OCI-LY7 (cell line): ENCODE results near the gene AOPEP. TPM values are rescaled to one million over a fixed set of nuclear protein-coding genes. Genes with fewer than 3 reads are reported as not detected.

ENCODE experiments used
- BruUV-seq: library from RNA; stranded (reverse); fragments of 400-500 nt; replicated peaks from 2 replicates; lab custom pipeline; 2021; lab: Mats Ljungman, UMichigan
- CTCF ChIA-PET: fragments of 300-600 bp; sonication (Branson Sonifier 250); formaldehyde crosslinking; loops from one replicate; lab custom pipeline; 2022; ENCODE audit warnings: antibody characterized with exemption; ENCODE audit not compliant: unreplicated experiment; lab: Charles Lee
- POLR2A ChIA-PET: fragments of 300-600 bp; sonication (Branson Sonifier 250); formaldehyde crosslinking; loops from one replicate; lab custom pipeline; 2022; ENCODE audit warnings: antibody characterized with exemption; lab: Charles Lee
- DNase-seq: peaks from one replicate; pipeline ENCODE4 v3.0.0-alpha.2; 2015; ENCODE audit warnings: low spot score
- H2AFZ ChIP-seq: fragments of 200-600 bp; sonication (generic), shearing (Covaris generic); 2 replicates; pipeline ENCODE4 v1.6.1; 2014; ENCODE audit warnings: mild to moderate bottlenecking, antibody characterized with exemption, low read length, moderate library complexity
- H3K27ac ChIP-seq: fragments of 200-600 bp; sonication (generic); 2 replicates; pipeline ENCODE4 v1.5.1; 2014; ENCODE audit warnings: mixed run types, low read depth, mild to moderate bottlenecking, moderate library complexity, low read length, inconsistent platforms; ENCODE audit not compliant: poor library complexity, severe bottlenecking
- H3K36me3 ChIP-seq: fragments of 200-600 bp; sonication (generic); 2 replicates; pipeline ENCODE4 v1.6.1; 2014; ENCODE audit warnings: mild to moderate bottlenecking, antibody characterized with exemption, low read length, moderate library complexity, mixed read lengths; ENCODE audit not compliant: insufficient read depth
- H3K4me1 ChIP-seq: fragments of 200-600 bp; sonication (generic); 2 replicates; pipeline ENCODE4 v1.5.1; 2014; ENCODE audit warnings: mild to moderate bottlenecking, low read length; ENCODE audit not compliant: insufficient read depth, poor library complexity, severe bottlenecking
- H3K4me2 ChIP-seq: fragments of 200-600 bp; sonication (generic); 2 replicates; pipeline ENCODE4 v1.6.1; 2014; ENCODE audit warnings: mild to moderate bottlenecking, low read length
- H3K4me3 ChIP-seq: fragments of 200-600 bp; sonication (generic); 2 replicates; pipeline ENCODE4 v1.5.1; 2014; ENCODE audit warnings: mild to moderate bottlenecking, low read depth, low read length; ENCODE audit not compliant: poor library complexity, severe bottlenecking
- H3K79me2 ChIP-seq: fragments of 200-600 bp; sonication (generic); 2 replicates; pipeline ENCODE4 v1.6.1; 2016; ENCODE audit warnings: low read depth, mild to moderate bottlenecking, low read length, moderate library complexity, mixed read lengths; ENCODE audit not compliant: insufficient read depth
- H3K9me2 ChIP-seq: fragments of 200-600 bp; sonication (generic); 2 replicates; pipeline ENCODE4 v1.6.1; 2016; ENCODE audit warnings: mild to moderate bottlenecking, low read length, mixed read lengths; ENCODE audit not compliant: insufficient read depth
- H3K9me3 ChIP-seq: fragments of 200-600 bp; sonication (generic); 2 replicates; pipeline ENCODE4 v1.6.1; 2014; ENCODE audit warnings: mild to moderate bottlenecking, mixed run types, low read length, mixed read lengths
- H4K20me1 ChIP-seq: fragments of 200-600 bp; sonication (generic); 2 replicates; pipeline ENCODE4 v1.6.1; 2014; ENCODE audit warnings: mild to moderate bottlenecking, antibody characterized with exemption, low read length, moderate library complexity, mixed read lengths; ENCODE audit not compliant: insufficient read depth
- CTCF ChIP-seq: fragments of 200-600 bp; sonication (generic); conservative IDR thresholded peaks from 2 replicates; pipeline ENCODE4 v1.5.1; 2014; ENCODE audit warnings: mild to moderate bottlenecking, antibody characterized with exemption, low read length, moderate library complexity, mixed read lengths
- EZH2phosphoT487 ChIP-seq: fragments of 200-600 bp; sonication (generic); IDR thresholded peaks from 2 replicates; pipeline ENCODE4 v1.6.1; 2018; ENCODE audit warnings: low read depth, borderline replicate concordance, mild to moderate bottlenecking, mixed run types, antibody characterized with exemption, low read length, moderate library complexity, mixed read lengths
- intact Hi-C: fragments of 100-400 bp; cut with micrococcal nuclease; formaldehyde crosslinking; loops from one replicate; pipeline ENCODE4 v1.10.0; 2022; ENCODE audit not compliant: unreplicated experiment
- total RNA-seq, 2 experiments: library from RNA; depleted of rRNA in 1 of 2; stranded (reverse); fragments of >200 nt in 1 of 2; shearing (Covaris generic) in 1 of 2; gene quantifications; 2 replicates each; pipeline ENCODE4 v1.2.3, GENCODE V29; 2014 to 2022

AOPEP gene
- total RNA-seq, 2 experiments from 2014 or later, result 17.3 to 24.3 TPM

GRCh38 chr9:94909250-94909894 is 182.9 kb downstream of the AOPEP start:
- Histone ChIP-seq H3K4me3 (no peak overlapping the region), H3K4me2 (no peak overlapping the region), H3K27ac (no peak overlapping the region), H3K36me3 (no peaks in the 10 kb centered on the region), H4K20me1 (no peaks in the 10 kb centered on the region), H3K9me2 (no peaks in the 10 kb centered on the region), H3K9me3 (no peaks in the 10 kb centered on the region), H3K4me1 (no peaks in the 10 kb centered on the region), H2AFZ (no peak overlapping the region), H3K79me2 (no peaks in the 10 kb centered on the region)
- intact Hi-C loops, result no loop called here
- no peak for TF ChIP-seq CTCF
- TF ChIP-seq EZH2phosphoT487, result no peak
- DNase-seq, result no peak
- no TSS peak for BruUV-seq
- POLR2A ChIA-PET, result interaction anchor here (0.6 to 1.2 kb wide), 5 partner anchors 10 to 1009 kb away, joined by 3 to 4 read pairs (median 3); no protein-coding TSS in a partner anchor
- CTCF ChIA-PET, result interaction anchor here (0.6 kb wide), 1 partner anchor 229 kb away, joined by 3 read pairs; no protein-coding TSS in a partner anchor

DNA sequence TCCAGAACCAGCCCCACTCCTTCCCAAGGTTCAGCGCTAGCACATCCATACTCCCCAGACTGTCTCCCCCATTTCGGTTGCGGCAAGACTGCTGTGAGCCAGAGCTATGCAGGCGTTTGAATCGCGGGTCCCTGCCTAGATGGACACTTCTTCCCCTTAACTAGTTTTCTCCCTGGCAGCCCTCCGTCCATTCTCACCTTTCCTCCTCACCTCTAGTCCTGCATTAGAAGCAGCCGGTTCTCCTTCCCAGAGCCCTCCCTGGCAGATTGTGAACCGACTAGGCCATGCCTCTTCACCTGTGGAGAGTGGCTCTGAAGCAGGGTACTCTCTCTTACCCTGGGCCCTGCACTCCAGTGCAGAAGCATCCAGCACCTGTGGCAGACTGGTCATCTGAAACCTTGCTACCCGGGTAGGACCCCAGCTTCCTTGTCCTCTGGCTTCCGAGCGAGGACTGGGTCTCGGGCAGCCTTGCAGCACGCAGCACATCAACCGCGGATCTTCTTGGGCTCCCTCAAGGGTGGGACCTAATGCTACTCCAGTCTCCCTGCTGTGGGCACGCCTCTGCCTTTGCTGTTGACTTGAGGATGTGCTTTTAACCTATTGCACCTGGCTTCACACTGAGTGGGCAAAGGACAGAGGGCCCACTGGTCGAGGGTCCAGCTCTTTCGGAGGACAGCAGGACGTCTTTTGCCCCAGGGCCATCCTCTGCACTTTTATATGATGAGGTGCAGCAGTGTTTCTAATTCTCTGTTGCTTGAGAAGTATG is 183.6 kb downstream of the AOPEP start:
- Histone ChIP-seq H3K9me3 (no peaks in the 10 kb centered on the region), H3K9me2 (no peaks in the 10 kb centered on the region), H3K36me3 (no peaks in the 10 kb centered on the region), H2AFZ (no peak overlapping the region), H3K27ac (no peak overlapping the region), H3K79me2 (no peaks in the 10 kb centered on the region), H3K4me3 (no peak overlapping the region), H3K4me2 (no peak overlapping the region), H3K4me1 (no peaks in the 10 kb centered on the region), H4K20me1 (no peaks in the 10 kb centered on the region)
- intact Hi-C loops, result no loop called here
- ChIA-PET CTCF (no interaction called here), POLR2A (interaction anchor here (0.6 kb wide), 1 partner anchor 11 kb away, joined by 3 read pairs; no protein-coding TSS in a partner anchor)
- TF ChIP-seq EZH2phosphoT487, result no peak
- TF ChIP-seq CTCF, result no peak
- no peak for DNase-seq
- no TSS peak for BruUV-seq

DNA sequence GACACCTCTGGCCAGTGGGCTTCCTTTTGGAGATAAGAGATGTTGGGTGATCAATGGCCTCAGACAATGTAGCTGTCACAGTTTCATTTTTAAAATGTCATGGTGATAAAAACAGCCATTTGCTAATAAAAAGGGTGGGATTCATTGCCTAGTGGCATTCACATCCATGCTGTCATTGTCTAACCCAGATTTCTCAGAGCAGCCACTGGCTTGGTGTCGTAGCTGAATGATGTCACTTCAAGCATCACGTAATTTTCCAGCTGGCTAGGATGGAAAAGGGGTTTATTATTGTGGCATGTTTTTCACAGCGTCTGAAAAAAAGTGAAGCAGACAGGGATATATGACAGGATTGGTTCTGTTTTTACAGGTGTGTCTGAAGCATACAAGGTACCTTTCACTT is 184.7 kb downstream of the AOPEP start:
- CTCF ChIA-PET, result no interaction called here

More for the DNA sequence above, 184.7 kb downstream of the AOPEP start:
- Histone ChIP-seq H4K20me1 (no peaks in the 10 kb centered on the region), H3K36me3 (no peaks in the 10 kb centered on the region), H3K9me3 (no peaks in the 10 kb centered on the region), H3K9me2 (no peaks in the 10 kb centered on the region), H2AFZ (no peak overlapping the region), H3K4me3 (no peak overlapping the region), H3K79me2 (no peaks in the 10 kb centered on the region), H3K27ac (no peak overlapping the region), H3K4me1 (no peaks in the 10 kb centered on the region), H3K4me2 (no peak overlapping the region)
- no TSS peak for BruUV-seq
- TF ChIP-seq EZH2phosphoT487 (no peak), CTCF (no peak)
- POLR2A ChIA-PET, result interaction anchor here (0.6 kb wide), 1 partner anchor 23 kb away, joined by 3 read pairs; no protein-coding TSS in a partner anchor
- DNase-seq, result no peak
- intact Hi-C loops, result no loop called here
